ENCODE results near the gene STK33.

Gene STK33

GRCh38 chr11:8370812-8371515 is 223.1 kb downstream of the STK33 start:
- H3K27me3 ChIP-seq (replicated peaks), result no peaks in the 10 kb centered on the region
- H3K36me3 ChIP-seq (replicated peaks), result no peaks in the 10 kb centered on the region
- H3K4me3 ChIP-seq (ENCODE audit: low read depth, low read length), result no peak overlapping the region
- TF ChIP-seq, protein P1, sequence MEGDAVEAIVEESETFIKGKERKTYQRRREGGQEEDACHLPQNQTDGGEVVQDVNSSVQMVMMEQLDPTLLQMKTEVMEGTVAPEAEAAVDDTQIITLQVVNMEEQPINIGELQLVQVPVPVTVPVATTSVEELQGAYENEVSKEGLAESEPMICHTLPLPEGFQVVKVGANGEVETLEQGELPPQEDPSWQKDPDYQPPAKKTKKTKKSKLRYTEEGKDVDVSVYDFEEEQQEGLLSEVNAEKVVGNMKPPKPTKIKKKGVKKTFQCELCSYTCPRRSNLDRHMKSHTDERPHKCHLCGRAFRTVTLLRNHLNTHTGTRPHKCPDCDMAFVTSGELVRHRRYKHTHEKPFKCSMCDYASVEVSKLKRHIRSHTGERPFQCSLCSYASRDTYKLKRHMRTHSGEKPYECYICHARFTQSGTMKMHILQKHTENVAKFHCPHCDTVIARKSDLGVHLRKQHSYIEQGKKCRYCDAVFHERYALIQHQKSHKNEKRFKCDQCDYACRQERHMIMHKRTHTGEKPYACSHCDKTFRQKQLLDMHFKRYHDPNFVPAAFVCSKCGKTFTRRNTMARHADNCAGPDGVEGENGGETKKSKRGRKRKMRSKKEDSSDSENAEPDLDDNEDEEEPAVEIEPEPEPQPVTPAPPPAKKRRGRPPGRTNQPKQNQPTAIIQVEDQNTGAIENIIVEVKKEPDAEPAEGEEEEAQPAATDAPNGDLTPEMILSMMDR (IDR thresholded peaks at IDR 0.05; ENCODE audit: low read depth, low read length, missing control alignments), result no peak
- no peak for DNase-seq
- in situ Hi-C loops (cut with HindIII; ENCODE audit: low pct_ligation_motif_present, low sequenced_read_pairs), result no loop called here
- H3K27ac ChIP-seq, result no peak overlapping the region

DNA sequence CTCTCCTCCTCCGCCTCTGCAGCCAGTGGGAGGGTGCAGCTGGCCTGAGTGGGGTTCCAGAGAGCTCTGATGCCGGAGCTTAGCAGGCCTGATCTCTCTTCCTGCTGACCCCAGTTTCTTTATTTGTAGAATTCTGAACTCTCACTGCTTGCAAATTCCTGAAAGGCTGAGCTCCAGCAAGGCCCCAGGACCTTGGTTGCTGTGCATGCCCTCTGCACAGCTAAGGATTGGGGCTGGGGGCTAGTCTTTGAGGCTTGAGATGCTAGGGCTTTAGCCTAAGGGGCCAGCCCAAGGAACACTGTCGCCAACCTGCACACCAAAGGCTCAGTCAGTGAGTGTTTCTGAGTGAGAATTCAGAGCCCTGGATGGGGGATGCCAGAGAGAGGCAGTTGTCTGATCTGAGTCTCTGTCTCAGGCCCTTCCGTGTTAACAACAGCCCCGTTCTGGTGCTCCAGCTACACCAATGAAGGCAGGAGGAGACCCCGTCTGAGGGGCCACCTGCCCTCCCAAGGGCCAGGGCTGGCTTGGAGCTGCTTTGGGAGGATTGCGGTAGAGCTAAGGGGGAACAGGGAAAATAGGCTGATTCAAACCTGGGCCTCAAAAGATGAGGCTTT is 224.3 kb downstream of the STK33 start:
- no peaks in the 10 kb centered on the region for H3K36me3 ChIP-seq (replicated peaks)
- in situ Hi-C loops (cut with HindIII; ENCODE audit: low pct_ligation_motif_present, low sequenced_read_pairs), result no loop called here
- no peaks in the 10 kb centered on the region for H3K27me3 ChIP-seq (replicated peaks)
- H3K4me3 ChIP-seq (ENCODE audit: low read depth, low read length), result no peak overlapping the region
- no peak overlapping the region for H3K27ac ChIP-seq
- TF ChIP-seq, protein P1 (IDR thresholded peaks at IDR 0.05; ENCODE audit: low read depth, low read length, missing control alignments), result no peak
- DNase-seq, result no peak

DNA sequence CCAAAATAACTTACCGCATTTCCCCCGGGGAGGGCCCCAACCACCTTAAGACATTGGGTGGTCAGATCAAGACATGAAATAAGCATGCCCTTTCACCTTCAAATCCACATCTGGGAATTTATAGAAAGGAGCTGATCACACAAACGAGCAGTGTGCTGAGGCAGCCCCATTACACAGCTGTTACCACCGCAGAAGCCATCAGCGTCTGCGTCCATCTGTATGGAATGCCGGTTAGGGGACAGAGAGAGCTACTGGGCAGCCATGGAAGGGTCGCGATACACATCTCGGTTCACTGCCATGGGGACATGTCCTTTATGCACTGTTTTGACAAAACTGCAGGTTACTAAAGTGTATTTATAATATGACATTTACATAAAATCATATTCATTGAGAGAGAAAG is 225.3 kb downstream of the STK33 start:
- in situ Hi-C loops (cut with HindIII; ENCODE audit: low pct_ligation_motif_present, low sequenced_read_pairs), result no loop called here
- H3K27me3 ChIP-seq (replicated peaks), result no peaks in the 10 kb centered on the region
- TF ChIP-seq, protein P1 (IDR thresholded peaks at IDR 0.05; ENCODE audit: low read depth, low read length, missing control alignments), result no peak
- DNase-seq, result no peak
- H3K27ac ChIP-seq, result no peak overlapping the region
- no peak overlapping the region for H3K4me3 ChIP-seq (ENCODE audit: low read depth, low read length)
- H3K36me3 ChIP-seq (replicated peaks), result no peaks in the 10 kb centered on the region

GRCh38 chr11:8368194-8368593 is 225.8 kb downstream of the STK33 start:
- H3K27ac ChIP-seq, result no peak overlapping the region
- TF ChIP-seq, protein P1 (IDR thresholded peaks at IDR 0.05; ENCODE audit: low read depth, low read length, missing control alignments), result no peak
- peaks cover 2% of the 10 kb centered on the region for H3K27me3 ChIP-seq (replicated peaks)
- in situ Hi-C loops (cut with HindIII; ENCODE audit: low pct_ligation_motif_present, low sequenced_read_pairs), result no loop called here
- no peak overlapping the region for H3K4me3 ChIP-seq (ENCODE audit: low read depth, low read length)
- H3K36me3 ChIP-seq (replicated peaks), result no peaks in the 10 kb centered on the region
- DNase-seq, result no peak

DNA sequence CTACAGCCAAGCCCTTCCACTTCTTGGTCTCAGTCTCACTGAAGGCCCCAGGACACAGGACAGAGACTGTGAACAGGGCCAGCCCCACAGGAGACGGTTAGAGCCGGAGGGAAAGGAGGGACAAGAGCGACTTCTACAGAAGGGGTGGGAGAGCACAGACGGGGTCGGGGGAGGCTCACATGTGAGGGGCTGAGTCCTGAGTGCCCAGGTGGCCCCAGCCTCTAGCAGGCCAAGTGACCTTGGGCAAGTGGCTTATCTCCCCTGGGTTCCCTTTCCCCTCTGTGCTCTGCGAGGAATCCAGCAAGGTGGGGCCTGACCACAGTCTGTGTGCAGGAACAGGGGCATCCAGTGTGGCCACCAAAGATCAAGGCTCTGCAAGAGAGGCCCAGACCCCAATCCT is 227.7 kb downstream of the STK33 start:
- TF ChIP-seq, protein P1 (IDR thresholded peaks at IDR 0.05; ENCODE audit: low read depth, low read length, missing control alignments), result no peak
- Histone ChIP-seq H3K27me3 (replicated peaks) (peaks cover 2% of the 10 kb centered on the region), H3K36me3 (replicated peaks) (no peaks in the 10 kb centered on the region), H3K27ac (no peak overlapping the region), H3K4me3 (ENCODE audit: low read depth, low read length) (no peak overlapping the region)
- no peak for DNase-seq
- in situ Hi-C loops (cut with HindIII; ENCODE audit: low pct_ligation_motif_present, low sequenced_read_pairs), result no loop called here

Measured in brain microvascular endothelial cell (primary cell).